WTC11 (cell line): ENCODE results near the gene EYS. TPM values are rescaled to one million over a fixed set of nuclear protein-coding genes. Genes with fewer than 3 reads are reported as not detected.

Experiments used
- ATAC-seq: fragments of 200-7000 bp; cut with Tn5 transposase; 2 replicates; pipeline ENCODE4 v1.10.0; 2021; ENCODE audit warnings: mild to moderate bottlenecking, moderate library complexity
- CTCF ChIA-PET: fragments of 300-600 bp; sonication (Branson Sonifier 250); formaldehyde crosslinking; loops from one replicate; lab custom pipeline; 2021; ENCODE audit warnings: antibody characterized with exemption; lab: Charles Lee
- POLR2A ChIA-PET: fragments of 350-600 bp; sonication (Branson Sonifier 250); formaldehyde crosslinking; loops from one replicate; lab custom pipeline; 2021; ENCODE audit warnings: antibody characterized with exemption; lab: Charles Lee
- DNase-seq: peaks from one replicate; pipeline ENCODE4 v3.0.0; 2021; ENCODE audit warnings: low spot score
- H3K27ac Mint-ChIP-seq: 2 replicates; pipeline ENCODE4 v1.8.0; 2021; ENCODE audit warnings: mixed read lengths
- H3K27me3 Mint-ChIP-seq: 2 replicates; pipeline ENCODE4 v1.8.0; 2021; ENCODE audit warnings: low read depth, mild to moderate bottlenecking, moderate library complexity, mixed read lengths
- H3K36me3 Mint-ChIP-seq: 2 replicates; pipeline ENCODE4 v1.8.0; 2021; ENCODE audit warnings: mixed read lengths
- H3K4me1 Mint-ChIP-seq: 2 replicates; pipeline ENCODE4 v1.8.0; 2022; ENCODE audit warnings: mixed read lengths
- H3K4me3 Mint-ChIP-seq: 2 replicates; pipeline ENCODE4 v1.8.0; 2021; ENCODE audit warnings: mild to moderate bottlenecking, moderate library complexity, mixed read lengths
- H3K9me3 Mint-ChIP-seq: 2 replicates; pipeline ENCODE4 v1.8.0; 2021; ENCODE audit warnings: mixed read lengths
- ATF2 ChIP-seq: sonication (generic); formaldehyde crosslinking; IDR thresholded peaks from 2 replicates; pipeline ENCODE4 v1.8.1; 2022; ENCODE audit warnings: low read depth, missing genetic modification reagents, borderline replicate concordance
- CREB1 ChIP-seq: sonication (generic); formaldehyde crosslinking; IDR thresholded peaks from 2 replicates; pipeline ENCODE4 v1.8.0; 2023; ENCODE audit warnings: mild to moderate bottlenecking, missing genetic modification reagents
- ERG ChIP-seq: fragments of 250-450 bp; sonication (Bioruptor Pico); IDR thresholded peaks from 2 replicates; pipeline ENCODE4 v1.8.0; 2021; ENCODE audit warnings: mild to moderate bottlenecking
- FOXP1 ChIP-seq: sonication (generic); formaldehyde crosslinking; IDR thresholded peaks from 2 replicates; pipeline ENCODE4 v1.8.0; 2022; ENCODE audit warnings: missing genetic modification reagents, mild to moderate bottlenecking, moderate library complexity, borderline replicate concordance
- FOXP4 ChIP-seq: sonication (generic); formaldehyde crosslinking; IDR thresholded peaks from 2 replicates; pipeline ENCODE4 v1.8.0; 2022; ENCODE audit warnings: mild to moderate bottlenecking, missing genetic modification reagents
- GABPB1 ChIP-seq: sonication (generic); formaldehyde crosslinking; IDR thresholded peaks from 2 replicates; pipeline ENCODE4 v1.8.1; 2023; ENCODE audit warnings: mild to moderate bottlenecking, missing genetic modification reagents
- GTF2I ChIP-seq: fragments of 250-450 bp; sonication (Bioruptor Pico); conservative IDR thresholded peaks from 2 replicates; pipeline ENCODE4 v1.4.0; 2021; ENCODE audit warnings: mild to moderate bottlenecking
- HMGA2 ChIP-seq: fragments of 250-450 bp; sonication (Bioruptor Pico); IDR thresholded peaks from 2 replicates; pipeline ENCODE4 v1.4.0; 2021; ENCODE audit warnings: mild to moderate bottlenecking, moderate library complexity
- HMGXB4 ChIP-seq: sonication (generic); formaldehyde crosslinking; IDR thresholded peaks from 2 replicates; pipeline ENCODE4 v1.8.1; 2023; ENCODE audit warnings: mild to moderate bottlenecking, moderate library complexity, missing genetic modification reagents
- IRF1 ChIP-seq: sonication (generic); formaldehyde crosslinking; IDR thresholded peaks from 2 replicates; pipeline ENCODE4 v1.8.0; 2023; ENCODE audit warnings: missing genetic modification reagents
- KAT7 ChIP-seq: sonication (generic); formaldehyde crosslinking; IDR thresholded peaks from 2 replicates; pipeline ENCODE4 v1.8.1; 2023; ENCODE audit warnings: missing genetic modification reagents, mild to moderate bottlenecking, borderline replicate concordance
- MLX ChIP-seq: sonication (generic); formaldehyde crosslinking; IDR thresholded peaks from 2 replicates; pipeline ENCODE4 v1.8.1; 2023; ENCODE audit warnings: mild to moderate bottlenecking, missing genetic modification reagents, moderate library complexity
- MXD4 ChIP-seq: fragments of 250-450 bp; sonication (Bioruptor Pico); IDR thresholded peaks from 2 replicates; pipeline ENCODE4 v1.8.0; 2021; ENCODE audit warnings: mild to moderate bottlenecking, moderate library complexity, borderline replicate concordance
- MYBL2 ChIP-seq: sonication (generic); formaldehyde crosslinking; IDR thresholded peaks from 2 replicates; pipeline ENCODE4 v1.8.1; 2023; ENCODE audit warnings: mild to moderate bottlenecking, moderate library complexity, missing genetic modification reagents
- NFYB ChIP-seq: sonication (generic); formaldehyde crosslinking; conservative IDR thresholded peaks from 2 replicates; pipeline ENCODE4 v1.8.0; 2022; ENCODE audit warnings: low read depth, missing genetic modification reagents
- NR2C2 ChIP-seq: sonication (generic); formaldehyde crosslinking; IDR thresholded peaks from 2 replicates; pipeline ENCODE4 v1.8.0; 2022; ENCODE audit warnings: mild to moderate bottlenecking, missing genetic modification reagents
- OVOL2 ChIP-seq: fragments of 250-450 bp; sonication (Bioruptor Pico); IDR thresholded peaks from 2 replicates; pipeline ENCODE4 v1.9.0; 2021; ENCODE audit warnings: mild to moderate bottlenecking, borderline replicate concordance
- PRRX2 ChIP-seq: fragments of 250-450 bp; sonication (Bioruptor Pico); IDR thresholded peaks from 2 replicates; pipeline ENCODE4 v1.8.0; 2021; ENCODE audit warnings: mild to moderate bottlenecking
- RORB ChIP-seq: fragments of 250-450 bp; sonication (Bioruptor Pico); IDR thresholded peaks from 2 replicates; pipeline ENCODE4 v1.9.0; 2021; ENCODE audit warnings: mild to moderate bottlenecking
- TEAD1 ChIP-seq: sonication (generic); formaldehyde crosslinking; IDR thresholded peaks from 2 replicates; pipeline ENCODE4 v1.8.0; 2022; ENCODE audit warnings: mild to moderate bottlenecking, missing genetic modification reagents
- TEAD4 ChIP-seq: sonication (generic); formaldehyde crosslinking; IDR thresholded peaks from 2 replicates; pipeline ENCODE4 v1.8.0; 2022; ENCODE audit warnings: mild to moderate bottlenecking, missing genetic modification reagents
- ZNF138 ChIP-seq: sonication (generic); formaldehyde crosslinking; conservative IDR thresholded peaks from 2 replicates; pipeline ENCODE4 v1.8.1; 2022; ENCODE audit warnings: mild to moderate bottlenecking, moderate library complexity, missing genetic modification reagents
- ZNF281 ChIP-seq: sonication (generic); formaldehyde crosslinking; IDR thresholded peaks from 2 replicates; pipeline ENCODE4 v1.8.0; 2023; ENCODE audit warnings: mild to moderate bottlenecking, missing genetic modification reagents
- ZNF416 ChIP-seq: fragments of 250-450 bp; sonication (Bioruptor Pico); IDR thresholded peaks from 2 replicates; pipeline ENCODE4 v1.9.0; 2021; ENCODE audit warnings: mild to moderate bottlenecking, inconsistent platforms
- total RNA-seq: library from RNA; stranded (reverse); gene quantifications from 3 replicates; pipeline ENCODE4 v1.2.3, GENCODE V29; 2021

EYS gene
- total RNA-seq, 1 experiment from 2014 or later, result not detected

GRCh38 chr6:63709148-63709547 lies 1997.9 kb downstream of the EYS start (continued):
- TF ChIP-seq ZNF138, result no peak

GRCh38 chr6:63708631-63709030 lies 1998.4 kb downstream of the EYS start:
- DNase-seq (no peak), ATAC-seq (no peak)
- CTCF ChIA-PET, result no interaction called here
- H3K27ac Mint-ChIP-seq, result no peak overlapping the region
- no peaks in the 10 kb centered on the region for H3K4me1 Mint-ChIP-seq
- H3K36me3 Mint-ChIP-seq, result peaks cover 76% of the 10 kb centered on the region
- TF ChIP-seq ZNF281, result no peak
- TF ChIP-seq GTF2I (CRISPR knock-in tag), result no peak
- TF ChIP-seq ATF2, result no peak
- no peak for TF ChIP-seq MYBL2 (CRISPR knock-in tag)
- no peak for TF ChIP-seq PRRX2 (CRISPR knock-in tag)
- no peak for TF ChIP-seq IRF1 (CRISPR knock-in tag)
- TF ChIP-seq ERG, result no peak
- no peak for TF ChIP-seq TEAD1 (CRISPR knock-in tag)
- TF ChIP-seq RORB (CRISPR knock-in tag), result no peak
- no peak for TF ChIP-seq FOXP4 (CRISPR knock-in tag)
- TF ChIP-seq TEAD4 (CRISPR knock-in tag), result no peak
- no peak for TF ChIP-seq ZNF138
- no peak for TF ChIP-seq HMGA2 (CRISPR knock-in tag)
- TF ChIP-seq FOXP1 (CRISPR knock-in tag), result no peak
- no peak for TF ChIP-seq CREB1 (CRISPR knock-in tag)
- TF ChIP-seq ZNF416, result no peak
- no peak for TF ChIP-seq KAT7 (CRISPR knock-in tag)
- TF ChIP-seq MXD4 (CRISPR knock-in tag), result no peak
- POLR2A ChIA-PET, result no interaction called here
- H3K27me3 Mint-ChIP-seq, result no peaks in the 10 kb centered on the region
- H3K9me3 Mint-ChIP-seq, result no peaks in the 10 kb centered on the region
- H3K4me3 Mint-ChIP-seq, result no peak overlapping the region

- peaks cover 74% of the 10 kb centered on the region for H3K36me3 Mint-ChIP-seq
- no peaks in the 10 kb centered on the region for H3K9me3 Mint-ChIP-seq
- H3K4me3 Mint-ChIP-seq, result no peak overlapping the region
- TF ChIP-seq OVOL2 (no peak), NR2C2 (no peak), MLX (CRISPR knock-in tag) (no peak), NFYB (CRISPR knock-in tag) (no peak), HMGXB4 (CRISPR knock-in tag) (no peak), GABPB1 (CRISPR knock-in tag) (no peak)
- POLR2A ChIA-PET, result no interaction called here
- H3K4me1 Mint-ChIP-seq, result no peaks in the 10 kb centered on the region
- CTCF ChIA-PET, result no interaction called here
- DNase-seq (no peak), ATAC-seq (no peak)
- no peak overlapping the region for H3K27ac Mint-ChIP-seq
- no peaks in the 10 kb centered on the region for H3K27me3 Mint-ChIP-seq
These were observed 2000.4 kb downstream of the EYS start for GRCh38 chr6:63706630-63707029.
